MCF 10A (cell line): ENCODE measurements around the gene TIMM23B. TPM values are rescaled to one million over a fixed set of nuclear protein-coding genes. Genes with fewer than 3 reads are reported as not detected.
"Not testable (repeated sequence)": the region's sequence is repeated elsewhere in the genome, so short reads cannot be mapped to it uniquely, and the experiment has no call there.

ENCODE experiments used
- BruUV-seq: library from RNA; stranded (reverse); fragments of 400-500 nt; replicated peaks from 2 replicates; lab custom pipeline; 2021; lab: Mats Ljungman, UMichigan
- CTCF ChIA-PET: fragments of 300-600 bp; sonication (Branson Sonifier 250); formaldehyde crosslinking; extraction: SDS; loops from one replicate; lab custom pipeline; 2021; ENCODE audit warnings: antibody characterized with exemption, inconsistent platforms; lab: Yijun Ruan, JAX
- POLR2A ChIA-PET: fragments of 300-600, 350-650 bp; sonication (Branson Sonifier 250); formaldehyde crosslinking; extraction: SDS; loops from one replicate; lab custom pipeline; 2020; ENCODE audit warnings: antibody characterized with exemption, inconsistent platforms; lab: Yijun Ruan, JAX
- DNase-seq: peaks from one replicate; pipeline ENCODE4 v3.0.0-alpha.2; 2018; ENCODE audit not compliant: unreplicated experiment
- H3K27ac Mint-ChIP-seq: one replicate; pipeline ENCODE4 v1.8.0; 2022; ENCODE audit warnings: mild to moderate bottlenecking, low read depth, mixed read lengths; ENCODE audit not compliant: unreplicated experiment
- H3K27me3 Mint-ChIP-seq: one replicate; pipeline ENCODE4 v1.8.0; 2022; ENCODE audit warnings: mixed read lengths; ENCODE audit not compliant: insufficient read depth, unreplicated experiment
- H3K36me3 Mint-ChIP-seq: one replicate; pipeline ENCODE4 v1.8.0; 2022; ENCODE audit warnings: mild to moderate bottlenecking, moderate library complexity, mixed read lengths; ENCODE audit not compliant: insufficient read depth, unreplicated experiment
- H3K4me1 Mint-ChIP-seq: one replicate; pipeline ENCODE4 v1.8.0; 2022; ENCODE audit warnings: mixed read lengths; ENCODE audit not compliant: insufficient read depth, unreplicated experiment
- H3K4me3 Mint-ChIP-seq: one replicate; pipeline ENCODE4 v1.8.0; 2022; ENCODE audit warnings: mild to moderate bottlenecking, moderate library complexity, mixed read lengths; ENCODE audit not compliant: unreplicated experiment
- H3K9me3 Mint-ChIP-seq: one replicate; pipeline ENCODE4 v1.8.0; 2022; ENCODE audit warnings: mixed read lengths; ENCODE audit not compliant: unreplicated experiment
- intact Hi-C: fragments of 100-400 bp; cut with micrococcal nuclease; formaldehyde crosslinking; loops from 2 replicates; pipeline ENCODE4 v1.14.1; 2022
- total RNA-seq: library from RNA; stranded (reverse); gene quantifications from 2 replicates; pipeline ENCODE4 v1.2.3, GENCODE V29; 2022

Gene TIMM23B
- total RNA-seq, 1 experiment from 2014 or later = 34.4 TPM

DNA sequence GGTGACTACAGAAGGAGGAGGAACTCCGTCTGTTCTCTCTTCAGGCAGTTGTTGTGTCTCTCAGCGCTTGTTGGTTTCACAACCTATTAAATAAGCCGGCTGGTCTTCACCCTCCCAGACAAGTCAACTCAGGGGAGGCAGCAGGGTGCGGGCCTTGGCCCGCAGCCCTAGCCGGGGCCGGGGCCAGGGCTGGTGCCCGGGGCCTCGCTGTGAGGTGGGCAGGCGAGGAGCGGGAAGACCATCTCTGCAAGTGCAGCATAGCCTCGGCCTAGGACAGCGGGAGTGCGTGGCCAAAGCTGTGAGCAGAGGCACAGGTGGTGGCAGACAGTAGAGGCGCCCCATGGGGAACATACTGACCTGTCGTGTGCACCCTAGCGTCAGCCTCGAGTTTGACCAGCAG is 46.5 kb downstream of the TIMM23B start, which contains the start of gene AGAP6:
Gene AGAP6 (plus strand): TSS at position 31 of the 400 bp plus-strand sequence. CDS start 310 bp downstream, at position 341.
- CTCF ChIA-PET, H3K4me3 Mint-ChIP-seq, H3K4me1 Mint-ChIP-seq, H3K27me3 Mint-ChIP-seq, H3K9me3 Mint-ChIP-seq, DNase-seq, H3K27ac Mint-ChIP-seq, POLR2A ChIA-PET, intact Hi-C loops, BruUV-seq: not testable (repeated sequence)
- peaks cover 17% of the 10 kb centered on the region for H3K36me3 Mint-ChIP-seq

DNA sequence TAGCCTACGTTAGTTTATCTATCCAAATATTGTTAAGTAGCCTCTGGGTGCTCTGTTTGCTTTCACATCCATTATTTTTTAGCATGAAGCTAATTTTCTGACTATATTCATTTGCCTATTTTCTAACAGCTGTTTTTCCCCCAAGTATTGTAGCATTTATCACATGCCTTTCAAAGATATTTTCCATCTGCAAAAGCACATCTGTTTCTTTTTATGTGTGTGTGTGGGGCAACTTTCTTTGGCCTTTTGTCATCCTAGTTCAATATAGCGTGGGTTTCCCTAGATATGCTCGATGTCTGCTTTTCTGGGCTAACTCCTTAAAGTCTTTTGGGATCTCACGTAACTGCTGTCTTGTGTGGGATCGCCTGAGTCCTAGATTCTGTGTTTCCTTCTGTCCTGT is 53.5 kb downstream of the TIMM23B start:
- DNase-seq, H3K9me3 Mint-ChIP-seq, BruUV-seq, POLR2A ChIA-PET, intact Hi-C loops, H3K4me1 Mint-ChIP-seq, H3K36me3 Mint-ChIP-seq, H3K4me3 Mint-ChIP-seq, H3K27ac Mint-ChIP-seq, H3K27me3 Mint-ChIP-seq, CTCF ChIA-PET: not testable (repeated sequence)

DNA sequence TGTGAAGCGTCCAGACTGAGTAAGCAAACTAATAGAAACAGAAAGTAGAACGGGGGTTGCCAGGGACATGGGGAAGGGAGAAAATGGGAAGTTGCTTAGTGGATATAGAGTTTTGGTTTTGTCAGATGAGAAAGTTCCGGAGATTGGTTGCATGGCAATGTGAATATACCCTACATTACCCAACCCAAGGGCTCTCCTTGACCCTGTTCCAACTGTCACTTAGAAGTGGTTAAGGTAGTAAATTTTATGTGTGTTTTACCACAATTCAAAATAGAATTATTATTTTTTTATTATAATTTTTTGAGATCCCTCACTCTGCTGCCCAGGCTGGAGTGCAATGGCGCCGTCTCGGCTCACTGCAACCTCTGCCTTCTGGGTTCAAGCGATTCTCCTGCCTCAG is 72.2 kb downstream of the TIMM23B start:
- H3K4me3 Mint-ChIP-seq, CTCF ChIA-PET: not testable (repeated sequence)

DNA sequence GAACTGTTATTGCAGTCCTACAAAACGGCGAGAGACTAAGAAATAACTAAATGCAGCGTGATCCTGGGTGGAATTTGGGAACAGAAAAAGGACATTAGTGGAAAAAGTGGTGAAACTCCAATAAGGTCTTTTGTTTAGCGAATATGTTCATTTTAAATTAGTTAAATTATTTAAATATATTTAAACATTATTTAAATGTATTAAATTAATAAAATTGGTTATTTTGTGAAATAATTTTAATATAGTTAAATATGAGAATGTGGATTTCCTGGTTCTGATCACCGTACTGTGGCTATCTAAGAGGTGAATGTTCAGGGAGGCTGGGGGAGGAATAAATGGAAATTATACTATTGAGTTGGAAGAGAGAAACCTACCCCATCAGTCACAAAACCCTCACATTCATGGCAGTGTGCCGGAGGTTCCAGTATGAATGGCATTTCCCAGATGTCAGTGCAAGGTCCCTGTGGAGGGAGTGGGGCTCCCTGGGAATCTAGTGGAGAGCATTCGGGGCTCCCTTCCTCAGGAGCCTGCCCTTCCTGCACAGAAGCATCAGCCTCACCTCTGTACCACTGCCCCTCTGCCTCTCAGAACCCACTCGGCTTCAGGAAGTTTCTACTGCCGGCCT is 73.9 kb downstream of the TIMM23B start:
- CTCF ChIA-PET, H3K27ac Mint-ChIP-seq, BruUV-seq: not testable (repeated sequence)

More for the DNA sequence above, 72.2 kb downstream of the TIMM23B start:
- H3K4me1 Mint-ChIP-seq, BruUV-seq, H3K27me3 Mint-ChIP-seq, H3K27ac Mint-ChIP-seq, DNase-seq, intact Hi-C loops, H3K9me3 Mint-ChIP-seq, H3K36me3 Mint-ChIP-seq, POLR2A ChIA-PET: not testable (repeated sequence)

DNA sequence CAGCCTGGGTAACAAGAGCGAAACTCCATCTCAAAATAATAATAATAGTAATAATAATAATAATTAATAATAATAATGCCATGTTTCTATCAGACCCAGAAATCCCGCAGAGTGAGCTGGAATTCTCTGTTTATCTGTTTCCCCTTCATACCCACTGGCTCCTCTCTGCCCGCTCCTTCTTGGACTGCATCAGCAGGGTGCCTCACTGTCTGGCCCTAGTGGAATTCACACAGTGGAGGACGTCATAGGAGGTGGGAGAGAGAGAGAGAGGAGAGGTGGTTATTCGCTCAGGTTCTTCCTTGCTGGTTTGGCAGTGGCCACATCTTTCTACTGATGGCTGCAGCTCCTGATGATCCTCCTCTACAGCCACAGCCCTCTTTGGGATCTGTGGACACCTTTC is 75.1 kb downstream of the TIMM23B start:
- H3K4me1 Mint-ChIP-seq, intact Hi-C loops: not testable (repeated sequence)

More for the DNA sequence above, 73.9 kb downstream of the TIMM23B start:
- DNase-seq, H3K4me3 Mint-ChIP-seq, H3K36me3 Mint-ChIP-seq, POLR2A ChIA-PET, H3K9me3 Mint-ChIP-seq, H3K4me1 Mint-ChIP-seq, intact Hi-C loops, H3K27me3 Mint-ChIP-seq: not testable (repeated sequence)

DNA sequence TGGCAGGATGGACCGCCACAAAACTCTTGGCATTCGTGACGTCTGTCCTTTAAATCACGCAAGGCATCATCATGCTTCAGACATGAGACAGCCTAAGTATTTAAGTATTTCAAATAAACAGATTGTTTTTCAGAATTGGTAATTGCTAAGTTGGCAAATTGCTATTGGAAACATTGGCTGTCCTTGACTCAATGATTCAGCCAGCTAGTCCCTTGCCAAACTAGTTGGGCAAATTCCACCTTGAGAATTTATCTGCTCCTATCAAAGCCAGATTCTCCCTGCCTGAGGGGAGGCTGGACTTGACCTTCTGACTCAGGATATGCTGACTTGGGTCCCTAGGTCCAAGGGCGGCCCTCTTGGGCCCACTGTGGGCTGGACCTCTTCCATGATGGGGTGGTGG is 75.8 kb downstream of the TIMM23B start:
- H3K4me3 Mint-ChIP-seq, POLR2A ChIA-PET, H3K36me3 Mint-ChIP-seq, DNase-seq, H3K4me1 Mint-ChIP-seq, H3K9me3 Mint-ChIP-seq, H3K27me3 Mint-ChIP-seq, intact Hi-C loops, CTCF ChIA-PET, H3K27ac Mint-ChIP-seq, BruUV-seq: not testable (repeated sequence)

More for the DNA sequence above, 75.1 kb downstream of the TIMM23B start:
- H3K36me3 Mint-ChIP-seq, POLR2A ChIA-PET, H3K27me3 Mint-ChIP-seq, H3K4me3 Mint-ChIP-seq, H3K27ac Mint-ChIP-seq, CTCF ChIA-PET, DNase-seq, BruUV-seq, H3K9me3 Mint-ChIP-seq: not testable (repeated sequence)

DNA sequence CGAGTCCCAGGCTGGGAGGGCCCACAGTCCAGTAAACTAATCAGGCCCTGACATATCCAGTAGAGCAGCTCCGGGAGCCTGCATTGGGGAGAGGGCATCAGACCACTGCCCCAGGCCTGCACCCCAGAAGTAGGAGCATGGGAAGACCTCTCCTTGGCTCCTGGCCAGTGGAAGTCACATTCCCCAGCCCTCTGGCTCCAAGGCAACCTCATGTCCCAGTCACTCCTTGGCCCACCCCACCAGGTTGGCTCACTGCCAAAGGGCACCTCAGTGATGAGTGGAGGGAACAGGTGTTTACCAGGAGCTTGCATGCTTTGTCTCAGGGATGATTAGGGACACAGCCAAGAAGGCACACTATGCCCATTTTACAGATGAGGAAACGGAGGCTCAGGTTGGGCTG is 77.4 kb downstream of the TIMM23B start:
- H3K4me1 Mint-ChIP-seq, DNase-seq, H3K9me3 Mint-ChIP-seq, CTCF ChIA-PET, H3K36me3 Mint-ChIP-seq, H3K27ac Mint-ChIP-seq, POLR2A ChIA-PET, intact Hi-C loops, H3K4me3 Mint-ChIP-seq, H3K27me3 Mint-ChIP-seq, BruUV-seq: not testable (repeated sequence)

DNA sequence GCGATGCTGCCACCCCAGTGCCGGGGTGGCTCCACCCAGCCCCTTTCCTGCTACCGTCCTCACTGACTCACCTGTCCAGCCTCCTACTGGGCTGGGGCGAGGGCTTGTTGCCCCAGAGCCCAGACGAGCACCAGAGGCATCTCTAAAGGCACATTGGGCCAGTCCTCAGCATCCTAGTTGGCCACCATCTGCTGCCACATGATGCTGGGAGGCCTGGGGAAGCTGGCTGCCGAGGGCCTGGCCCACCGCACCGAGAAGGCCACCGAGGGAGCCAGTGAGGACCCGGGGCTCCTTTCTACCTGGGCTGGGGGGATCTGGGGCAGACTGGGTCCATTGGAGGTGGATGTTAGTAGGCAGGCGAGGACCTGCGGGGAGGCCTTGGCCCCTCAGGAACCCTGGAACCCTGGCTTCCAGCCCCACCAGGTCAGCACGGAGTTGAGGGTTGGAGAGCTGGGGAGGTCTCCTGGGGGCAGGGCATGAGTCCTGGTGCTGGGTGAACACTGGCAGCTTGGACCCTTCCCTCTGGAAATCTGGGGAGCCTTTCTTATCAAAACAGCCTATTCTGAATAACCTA is 78.7 kb downstream of the TIMM23B start:
- H3K4me3 Mint-ChIP-seq, H3K27me3 Mint-ChIP-seq, H3K36me3 Mint-ChIP-seq, H3K27ac Mint-ChIP-seq, BruUV-seq, DNase-seq, H3K4me1 Mint-ChIP-seq, H3K9me3 Mint-ChIP-seq, POLR2A ChIA-PET, intact Hi-C loops: not testable (repeated sequence)
- CTCF ChIA-PET = interaction anchor here (0.6 kb wide), 1 partner anchor 1188 kb away, joined by 3 read pairs; no protein-coding TSS in a partner anchor
